Fibroblast of villous mesenchyme (primary cell): Measurements from ENCODE around the gene UNCX. TPM values are rescaled to one million over a fixed set of nuclear protein-coding genes. Genes with fewer than 3 reads are reported as not detected.

Source experiments
- DNase-seq: peaks from one replicate; pipeline ENCODE4 v3.0.0-alpha.2; 2010; ENCODE audit warnings: low read depth
- H3K4me3 ChIP-seq: 2 replicates; pipeline ENCODE4 v1.5.1; 2011; ENCODE audit warnings: low read depth, mild to moderate bottlenecking, low read length
- CTCF ChIP-seq: IDR thresholded peaks from 2 replicates; pipeline ENCODE4 v1.5.1; 2012; ENCODE audit warnings: low read depth, mild to moderate bottlenecking, low read length; ENCODE audit not compliant: insufficient read depth
- total RNA-seq: library from RNA; depleted of rRNA; stranded (reverse); fragments of >200 nt; gene quantifications from 2 replicates; pipeline ENCODE4 v1.2.3, GENCODE V29; 2012

The UNCX gene
- total RNA-seq, 1 donor: not detected

GRCh38 chr7:1242606-1243289 lies 10.1 kb downstream of the UNCX start:
- DNase-seq: no peak
- no peak overlapping the region for H3K4me3 ChIP-seq
- TF ChIP-seq CTCF: no peak

- TF ChIP-seq CTCF: no peak
- DNase-seq: no peak
- H3K4me3 ChIP-seq: no peak overlapping the region
Observed at GRCh38 chr7:1243290-1243963, 10.8 kb downstream of the UNCX start.

GRCh38 chr7:1243964-1244416 lies 11.3 kb downstream of the UNCX start:
- no peak for DNase-seq
- no peak overlapping the region for H3K4me3 ChIP-seq
- TF ChIP-seq CTCF: no peak

- no peak for TF ChIP-seq CTCF
- H3K4me3 ChIP-seq: no peak overlapping the region
- no peak for DNase-seq
Observed at GRCh38 chr7:1244700-1245523, 12.2 kb downstream of the UNCX start.

DNA sequence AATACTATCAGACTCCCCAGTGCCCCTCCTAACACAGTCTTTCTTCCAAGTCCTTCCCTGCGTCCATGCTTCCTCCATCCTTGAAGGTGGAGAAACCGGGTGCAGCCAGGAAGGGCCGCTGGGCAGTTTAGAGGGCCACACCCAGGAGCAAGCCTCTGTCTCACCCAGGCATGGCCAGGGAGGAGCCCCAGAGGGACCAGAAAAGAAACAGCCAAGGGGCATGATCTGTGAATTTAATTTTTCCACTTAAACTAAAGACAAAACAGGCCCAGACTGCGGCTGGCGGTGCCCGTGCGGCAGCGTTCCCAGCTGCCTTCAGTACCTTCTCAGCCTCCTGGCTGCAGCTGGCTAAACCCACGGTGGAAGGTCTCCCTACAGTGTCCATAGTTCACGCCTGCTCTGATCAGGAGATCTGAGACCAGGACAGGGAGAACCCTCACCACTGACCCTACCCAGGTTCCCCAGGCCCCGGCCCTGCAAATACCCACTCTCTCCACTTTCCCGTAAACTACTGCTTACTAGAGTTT lies 12.9 kb downstream of the UNCX start:
- TF ChIP-seq CTCF: no peak
- no peak for DNase-seq
- no peak overlapping the region for H3K4me3 ChIP-seq

DNA sequence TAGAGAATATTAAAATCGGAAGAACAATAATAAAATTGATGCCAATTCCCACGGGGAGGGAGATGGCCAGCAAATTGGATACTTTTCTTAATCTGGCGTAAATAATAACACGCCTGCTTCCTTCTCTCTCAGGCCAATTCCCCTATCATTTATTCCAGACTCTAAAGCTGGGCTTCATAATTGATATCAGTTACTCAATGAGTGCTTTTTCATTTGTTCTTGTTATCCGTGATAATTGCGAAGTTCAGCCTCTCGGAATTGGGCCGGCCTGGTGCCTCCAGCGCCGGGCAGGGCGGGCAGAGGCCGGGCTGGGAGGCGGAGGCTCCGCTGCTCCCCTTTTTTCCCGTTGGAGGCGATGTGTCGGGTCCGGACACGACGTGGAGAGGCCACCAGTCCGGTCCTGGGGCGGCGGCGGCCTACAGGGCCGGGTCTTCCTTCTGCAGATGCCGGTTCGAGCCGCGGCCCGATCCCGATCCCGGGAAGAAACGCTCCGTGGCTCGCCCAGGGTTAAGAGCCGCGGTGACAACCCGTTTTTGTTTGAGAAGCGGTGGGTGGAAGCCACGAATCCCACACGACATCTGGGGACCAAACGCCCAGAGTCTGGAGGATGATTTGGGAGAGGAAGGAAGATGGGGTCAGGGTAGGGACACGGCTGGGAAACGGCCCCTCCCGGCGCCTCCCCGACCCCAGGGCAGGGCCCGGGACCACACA lies 13.6 kb downstream of the UNCX start:
- no peak for DNase-seq
- no peak for TF ChIP-seq CTCF
- no peak overlapping the region for H3K4me3 ChIP-seq
